Middle frontal gyrus (tissue), 1 donor: Measurements from ENCODE around the gene KLHL12.

ENCODE experiments used
- DNase-seq: peaks from one replicate; pipeline ENCODE4 v3.0.0-alpha.2; 2015; ENCODE audit warnings: low spot score; ENCODE audit errors: extremely low spot score

KLHL12 gene

DNA sequence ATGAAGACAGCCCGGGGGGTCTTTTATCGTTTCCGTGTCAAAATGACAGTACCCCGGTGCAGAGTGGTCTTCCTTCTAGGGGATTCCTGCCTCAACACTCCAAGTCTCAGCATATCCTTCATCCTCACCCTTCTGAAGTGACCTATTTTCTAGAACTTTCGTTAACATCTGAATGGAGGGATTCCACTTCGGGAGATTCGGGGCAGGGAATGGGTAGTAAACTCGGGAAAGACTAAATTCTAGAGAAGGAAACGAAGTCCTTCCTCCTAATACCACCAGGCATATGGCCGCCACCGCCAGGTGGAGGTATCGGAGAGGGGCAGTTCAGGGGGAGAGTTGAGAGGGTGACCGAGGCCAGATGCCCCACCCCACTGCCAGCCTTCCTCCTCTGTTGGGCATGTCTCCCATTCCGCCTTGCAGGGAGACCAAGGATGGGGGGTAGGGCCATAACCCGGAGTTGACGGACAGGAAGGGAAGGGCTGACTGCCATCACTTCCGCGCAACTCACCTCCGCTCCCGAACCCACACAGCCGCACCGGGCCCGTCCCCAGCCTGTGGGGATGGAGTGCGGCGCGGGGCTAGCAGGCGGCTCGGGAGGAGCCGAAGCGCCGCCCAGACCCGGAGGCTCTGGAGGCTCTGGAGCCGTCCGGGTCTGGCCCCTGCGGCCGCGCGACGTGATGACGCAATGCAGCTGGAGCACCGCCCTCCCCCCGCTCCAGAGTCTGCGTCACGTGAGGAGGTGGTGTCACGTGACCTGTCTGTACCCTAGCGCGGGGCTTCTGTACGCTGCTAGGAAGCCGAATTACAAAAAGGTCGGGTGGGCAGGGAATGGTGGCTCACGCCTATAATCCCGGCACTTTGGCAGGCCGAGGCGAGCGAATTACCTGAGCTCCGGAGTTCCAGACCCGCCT, at the start of gene KLHL12:
KLHL12 (minus strand) TSS at position 654 of the 911 bp plus-strand sequence. CDS start 2,072 bp downstream, outside the sequence.
- peak; percentile 87 for DNase-seq

DNA sequence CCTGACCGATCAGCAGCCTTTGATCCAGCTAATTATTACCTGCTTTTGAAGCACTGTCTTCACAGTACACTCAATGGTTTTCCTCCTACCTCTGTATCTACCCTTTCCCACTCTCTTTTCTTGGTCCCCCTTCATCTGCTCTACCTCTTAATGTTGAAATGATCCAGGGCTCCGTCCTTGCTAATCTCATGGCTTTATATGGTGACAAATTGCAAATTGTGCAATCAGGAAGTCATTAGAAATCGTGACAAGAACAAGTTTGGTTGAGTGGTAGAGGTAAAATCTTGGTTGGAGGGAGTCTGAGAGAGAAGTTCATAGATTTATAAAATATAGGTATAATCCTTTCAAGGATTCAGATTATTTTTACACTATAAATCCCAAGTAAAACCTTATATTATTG, 49.6 kb upstream of the KLHL12 start:
- no peak for DNase-seq

DNA sequence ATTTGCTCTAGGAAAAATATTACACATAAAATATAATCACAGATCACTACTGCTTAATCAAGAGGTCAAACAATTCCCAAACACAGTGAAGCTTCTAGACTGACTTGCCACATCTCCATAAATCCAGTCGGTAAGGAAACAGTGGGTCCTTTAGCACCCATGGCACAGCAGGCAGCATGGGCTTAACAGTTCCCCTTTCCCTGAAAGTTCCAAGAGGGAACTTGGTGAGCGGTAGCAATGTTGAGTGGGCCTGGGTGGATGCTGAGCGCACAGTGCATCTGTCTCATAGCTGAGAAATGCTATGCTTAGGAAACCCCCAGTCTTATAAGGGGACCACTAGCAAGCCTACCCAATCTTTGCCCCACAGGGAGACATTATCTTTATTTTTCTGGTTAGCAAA, 47.8 kb upstream of the KLHL12 start:
- no peak for DNase-seq

DNA sequence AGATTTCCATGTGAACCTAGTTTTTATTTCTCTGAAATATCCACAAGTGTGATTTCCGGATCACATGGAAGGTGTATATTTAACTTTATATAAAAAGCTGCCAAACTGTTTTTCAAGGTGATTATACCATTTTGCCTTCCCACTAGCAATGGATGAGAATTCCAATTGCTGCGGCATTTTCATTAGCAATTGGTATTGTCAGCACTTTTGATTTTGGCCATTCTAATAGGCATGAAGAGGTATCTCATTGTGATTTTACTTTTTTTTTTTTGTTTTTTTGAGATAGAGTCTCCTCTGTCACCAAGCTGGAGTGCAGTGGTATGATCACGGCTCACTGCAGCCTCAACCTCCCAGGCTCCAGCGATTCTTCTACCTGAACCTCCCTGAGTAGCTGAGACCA, 45.0 kb upstream of the KLHL12 start:
- DNase-seq = no peak

DNA sequence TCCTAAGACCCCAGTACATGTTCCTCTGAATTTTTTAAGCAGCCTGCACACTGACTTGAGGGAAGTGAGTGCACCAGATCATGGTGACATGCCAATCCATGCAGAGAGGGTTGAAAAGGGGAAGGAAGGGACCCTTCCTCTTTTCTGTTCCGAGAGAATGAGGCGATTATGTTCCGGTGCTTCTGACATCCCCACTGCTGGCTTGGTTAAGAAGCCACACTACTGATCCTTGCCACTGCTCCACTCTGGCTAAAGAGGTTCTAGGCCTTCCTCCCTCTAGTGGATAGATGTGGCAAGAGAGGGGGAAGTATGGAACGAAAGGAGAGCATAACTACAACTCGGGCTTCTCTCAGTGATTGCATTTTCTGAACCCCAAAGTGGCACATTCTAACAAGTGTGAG, 41.9 kb upstream of the KLHL12 start:
- DNase-seq = no peak

DNA sequence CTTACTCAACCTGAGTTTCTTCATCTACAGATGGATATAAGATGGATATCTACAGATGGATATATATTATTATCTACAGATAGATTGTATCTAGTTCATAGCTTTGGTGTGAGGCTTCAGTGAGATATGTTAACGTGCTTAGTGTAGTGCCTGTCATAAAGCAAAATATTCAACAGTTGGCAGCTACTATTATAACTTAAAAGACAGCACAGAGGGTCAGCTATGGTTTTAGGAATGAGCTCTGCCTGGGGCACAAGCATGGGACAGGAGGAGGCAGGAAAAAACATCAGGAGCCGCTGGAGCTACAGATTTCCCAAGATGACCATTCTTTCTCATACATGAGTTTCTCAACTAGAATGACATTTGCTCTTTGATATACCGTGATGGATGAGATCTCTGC, 41.3 kb upstream of the KLHL12 start:
- DNase-seq = no peak

DNA sequence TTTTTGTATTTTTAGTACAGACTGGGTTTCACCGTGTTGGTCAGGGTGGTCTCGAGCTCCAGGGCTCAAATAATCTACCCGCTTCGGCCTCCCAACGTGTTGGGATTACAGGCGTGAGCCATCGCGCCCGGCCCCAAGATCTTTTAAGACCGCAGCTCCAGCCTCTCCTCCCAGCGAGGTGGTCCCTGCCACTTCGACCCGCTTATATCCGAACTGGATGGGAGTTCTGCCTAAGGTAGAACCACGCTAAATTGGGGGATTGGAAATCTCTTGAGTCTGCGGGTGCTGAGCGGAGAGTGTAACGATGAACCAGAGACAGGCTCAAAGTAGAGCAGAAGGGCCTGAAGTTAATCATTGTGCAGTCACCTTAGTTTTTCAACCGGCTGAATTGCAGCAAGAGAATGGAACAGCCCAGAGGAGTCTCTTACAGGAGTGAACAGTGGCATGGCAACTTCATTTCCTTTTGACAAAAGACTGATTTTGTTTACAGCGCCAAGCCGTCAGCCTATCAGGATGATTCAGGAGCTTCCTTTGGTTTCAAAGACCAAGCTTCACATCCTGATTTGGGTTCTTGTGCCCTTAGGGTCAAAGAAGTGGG, 40.7 kb upstream of the KLHL12 start:
- no peak for DNase-seq

DNA sequence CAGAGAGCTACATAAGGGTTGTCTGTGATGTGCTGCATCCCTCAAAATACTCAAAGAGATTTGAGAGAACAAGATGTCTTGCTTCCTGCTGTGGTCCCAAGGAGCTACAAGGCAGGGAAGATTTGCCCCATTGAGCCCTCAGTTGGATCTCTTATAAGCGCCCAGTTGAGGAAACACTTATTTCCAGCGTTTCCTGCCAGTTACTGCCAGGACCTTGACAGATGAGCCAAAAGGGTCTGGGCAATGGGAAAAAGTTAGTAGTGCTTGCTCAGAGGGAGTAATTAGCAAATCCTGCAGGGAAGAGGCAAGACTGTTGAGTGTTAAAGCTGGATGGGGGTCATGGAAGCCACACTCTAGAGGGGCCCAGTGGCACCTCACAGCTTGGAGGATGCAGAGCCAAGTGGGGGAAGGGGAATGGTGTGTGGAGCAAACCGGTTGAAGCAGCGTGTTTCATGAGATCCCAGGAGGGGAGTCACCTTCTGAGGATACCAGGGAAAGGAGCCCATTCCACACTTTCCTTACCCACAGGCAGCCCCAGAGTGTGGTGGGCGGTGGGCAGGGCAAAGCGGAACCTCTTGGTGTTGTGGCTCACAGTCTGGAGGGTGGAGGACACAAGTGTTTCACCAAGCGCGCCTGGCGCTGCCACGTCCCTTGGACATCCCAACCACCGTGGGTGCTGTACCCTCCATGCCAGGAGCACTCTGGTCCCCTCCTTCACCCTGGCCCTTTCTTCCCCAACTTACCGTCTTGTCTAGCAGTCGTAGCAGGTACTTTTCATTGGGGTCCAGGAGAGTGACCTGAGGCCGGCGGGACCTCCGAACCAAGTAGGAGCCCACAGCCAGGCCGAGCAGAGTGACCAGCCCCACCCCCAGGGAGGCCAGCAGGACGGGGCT, 39.2 kb upstream of the KLHL12 start:
- DNase-seq = no peak

DNA sequence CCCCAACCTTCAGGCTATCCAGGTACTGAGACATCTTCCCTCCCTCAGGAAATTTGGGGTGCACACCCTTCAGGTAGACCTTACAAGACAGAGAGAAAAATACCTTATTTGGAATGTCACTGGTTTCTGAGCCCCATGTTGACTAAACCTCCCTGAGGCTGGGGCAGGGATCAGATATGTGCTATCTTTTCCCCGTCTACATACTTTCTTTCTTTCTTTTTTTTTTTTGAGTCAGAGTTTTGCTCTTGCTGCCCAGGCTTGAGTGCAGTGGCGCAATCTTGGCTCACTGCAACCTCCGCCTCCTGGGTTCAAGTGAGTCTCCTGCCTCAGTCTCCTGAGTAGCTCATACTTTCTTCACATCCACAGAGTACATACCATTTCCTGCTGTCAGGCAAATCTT, 38.4 kb upstream of the KLHL12 start:
- DNase-seq = no peak

DNA sequence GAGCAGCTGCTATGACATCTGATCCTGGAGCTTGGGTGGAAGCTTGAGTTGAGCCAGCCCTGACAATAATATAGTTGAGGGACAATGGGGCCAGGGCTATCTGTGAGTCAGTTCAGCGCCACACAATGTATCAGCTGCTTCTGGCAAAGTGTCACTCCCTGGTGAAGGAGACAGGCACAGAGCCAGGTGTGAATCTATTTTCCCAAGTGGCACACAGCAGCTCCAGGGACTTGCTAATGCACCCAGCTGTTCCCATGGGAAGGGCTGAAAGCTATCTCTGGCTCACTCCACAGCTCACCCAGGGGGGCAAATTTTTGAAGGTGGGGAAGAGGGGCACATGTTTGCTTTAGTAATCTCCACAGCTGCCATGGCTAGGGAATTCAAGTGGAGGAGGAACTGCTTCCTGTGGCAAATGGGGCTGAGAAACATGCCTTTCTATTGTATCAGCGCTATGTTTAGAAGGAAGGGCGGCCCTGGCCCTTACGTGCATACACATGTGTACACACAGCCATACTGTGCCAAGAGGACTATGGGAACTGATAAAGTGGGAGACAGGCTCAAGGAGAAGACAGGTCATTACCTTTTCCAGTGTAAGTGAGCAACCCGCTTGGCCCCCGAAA, 37.9 kb upstream of the KLHL12 start:
- DNase-seq = no peak

DNA sequence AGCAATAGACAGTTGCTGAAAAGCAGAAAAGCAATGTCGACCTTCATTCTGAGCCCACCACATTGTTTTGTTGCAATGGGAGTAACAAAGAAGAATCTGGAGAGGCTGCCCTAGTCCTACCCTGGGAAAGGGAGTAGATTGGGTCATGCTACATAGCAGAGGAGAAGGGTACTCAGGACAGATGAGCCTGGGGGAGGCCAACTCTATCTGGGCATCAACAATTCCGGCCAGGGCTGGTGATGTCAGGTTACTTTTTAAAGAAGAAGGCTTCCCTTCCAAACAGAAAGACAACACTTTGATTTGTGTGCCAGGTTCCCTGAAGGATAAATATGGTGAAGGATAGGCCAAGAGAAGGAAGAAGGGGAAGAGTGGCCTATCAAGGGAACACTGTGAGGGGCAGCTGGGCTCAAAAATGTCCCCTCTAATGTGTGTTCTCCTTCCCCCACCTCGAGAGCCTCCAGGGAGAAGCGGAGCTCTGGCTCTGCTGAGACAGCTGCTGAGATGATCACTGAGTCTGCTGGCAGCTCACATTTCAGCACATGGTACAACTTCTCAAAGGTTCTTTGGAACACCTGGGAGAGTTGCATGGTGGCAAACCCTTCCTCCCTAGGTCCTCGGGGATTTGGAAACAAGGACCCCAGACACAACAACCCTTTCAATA, 34.3 kb upstream of the KLHL12 start:
- DNase-seq = no peak

DNA sequence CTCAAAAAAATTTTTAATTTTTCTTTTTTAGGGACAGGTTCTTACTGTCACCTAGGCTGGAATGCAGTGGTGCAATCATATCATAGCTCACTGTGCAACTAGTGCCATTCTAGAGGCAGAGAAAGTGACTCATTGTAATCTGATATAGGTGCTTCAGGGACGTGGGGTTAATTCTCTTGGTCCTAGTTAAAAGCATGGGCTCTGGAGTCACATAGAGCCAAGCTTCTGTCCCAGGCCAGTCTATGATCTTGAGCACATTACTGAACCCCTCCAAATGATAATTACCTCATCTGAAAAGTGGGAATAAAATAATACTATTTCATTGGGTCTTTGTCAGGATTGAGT, 32.2 kb upstream of the KLHL12 start:
- no peak for DNase-seq

DNA sequence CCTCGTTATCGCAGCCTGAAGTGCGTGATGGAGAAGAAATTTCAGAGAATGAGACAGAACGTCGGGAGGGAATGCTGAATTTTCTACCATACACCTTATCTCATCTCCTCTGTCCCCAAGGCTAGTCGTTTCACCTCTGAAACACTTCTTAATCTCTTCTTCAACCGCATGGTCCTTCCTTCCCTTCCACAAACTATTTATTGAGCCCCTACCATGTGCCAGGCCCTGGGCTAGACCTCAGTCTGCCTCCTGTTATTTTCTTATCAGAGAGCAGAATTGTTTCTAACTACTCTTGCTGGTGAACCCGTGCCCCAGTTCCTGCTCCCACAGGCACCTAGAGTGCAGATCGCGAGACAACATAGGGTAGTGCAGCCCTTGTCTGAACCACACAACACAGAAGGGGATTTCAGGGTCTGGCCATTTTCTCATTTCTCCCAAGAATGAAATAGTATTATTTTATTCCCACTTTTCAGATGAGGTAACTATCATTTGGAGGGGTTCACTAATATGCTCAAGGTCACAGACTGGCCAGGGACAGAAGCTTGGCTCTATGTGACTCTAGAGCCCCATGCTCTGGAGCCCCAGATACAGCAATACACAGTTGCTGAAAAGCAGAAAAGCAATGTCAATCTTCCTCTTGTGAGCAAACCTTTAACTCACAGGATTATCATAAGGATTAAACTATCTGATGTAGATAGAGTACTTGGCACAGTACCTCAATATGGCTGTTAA, 31.7 kb upstream of the KLHL12 start:
- no peak for DNase-seq

DNA sequence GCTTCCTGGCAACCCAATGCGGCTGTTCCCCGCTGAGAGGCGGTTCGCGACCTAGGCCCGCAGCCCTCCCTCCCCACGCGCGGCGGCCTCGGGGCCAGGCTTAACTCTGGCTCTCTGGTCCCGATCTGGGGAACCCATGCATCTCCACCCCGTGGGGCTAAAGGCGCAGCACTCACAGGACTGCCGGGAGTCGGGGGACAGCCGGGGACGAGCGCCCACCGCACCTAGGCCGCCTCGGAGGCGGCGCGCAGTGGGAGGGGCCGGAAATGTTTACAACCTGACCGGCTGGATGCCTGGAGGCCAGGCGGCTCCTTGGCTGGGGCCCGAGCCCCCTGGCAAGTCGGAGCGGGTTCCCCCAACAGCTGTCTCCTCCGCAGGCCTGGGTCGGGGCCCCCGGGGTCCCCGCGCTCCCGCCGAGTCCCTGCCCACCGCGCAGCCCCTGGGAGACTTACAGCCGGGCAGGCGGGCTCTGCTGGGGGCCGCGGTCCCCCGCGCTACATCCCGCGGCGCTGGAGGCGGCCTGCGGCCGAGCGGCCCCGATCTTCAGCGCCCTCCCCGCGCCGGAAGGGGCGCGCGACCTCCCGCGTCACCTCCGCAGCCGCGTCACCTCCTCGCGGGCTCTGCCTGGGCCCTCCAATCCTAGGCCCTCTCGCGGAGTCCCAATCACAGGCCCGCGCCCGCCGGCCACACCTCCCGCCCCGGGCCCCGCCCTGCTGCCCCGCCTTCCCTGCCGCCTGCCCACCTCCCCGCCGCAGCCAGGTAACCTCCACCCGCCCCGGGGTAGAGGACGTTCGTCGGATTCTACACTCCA, 30.9 kb upstream of the KLHL12 start, which contains the start of gene ADIPOR1:
ADIPOR1 (minus strand) TSS at position 580 of the 811 bp plus-strand sequence. CDS start 7,242 bp downstream, outside the sequence.
- DNase-seq = peak; percentile 88

DNA sequence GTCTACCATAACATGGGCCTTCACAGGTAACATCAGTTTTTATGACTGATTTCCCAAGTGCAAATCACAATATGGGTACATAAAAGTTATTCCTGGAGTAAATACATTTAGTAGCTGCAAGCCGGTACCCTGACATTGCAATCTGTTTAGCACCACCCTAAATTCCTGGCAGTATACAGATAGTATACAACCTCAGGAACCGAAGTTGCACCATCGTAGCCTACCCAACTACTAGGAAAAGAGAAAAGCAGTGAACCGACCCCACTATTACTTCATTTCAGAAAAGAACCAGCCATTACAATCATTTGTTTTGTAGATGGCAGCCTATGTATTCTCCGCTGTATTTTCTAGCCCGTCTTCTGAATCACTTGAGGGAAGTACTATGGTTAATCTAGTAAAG, 29.9 kb upstream of the KLHL12 start:
- DNase-seq = no peak

DNA sequence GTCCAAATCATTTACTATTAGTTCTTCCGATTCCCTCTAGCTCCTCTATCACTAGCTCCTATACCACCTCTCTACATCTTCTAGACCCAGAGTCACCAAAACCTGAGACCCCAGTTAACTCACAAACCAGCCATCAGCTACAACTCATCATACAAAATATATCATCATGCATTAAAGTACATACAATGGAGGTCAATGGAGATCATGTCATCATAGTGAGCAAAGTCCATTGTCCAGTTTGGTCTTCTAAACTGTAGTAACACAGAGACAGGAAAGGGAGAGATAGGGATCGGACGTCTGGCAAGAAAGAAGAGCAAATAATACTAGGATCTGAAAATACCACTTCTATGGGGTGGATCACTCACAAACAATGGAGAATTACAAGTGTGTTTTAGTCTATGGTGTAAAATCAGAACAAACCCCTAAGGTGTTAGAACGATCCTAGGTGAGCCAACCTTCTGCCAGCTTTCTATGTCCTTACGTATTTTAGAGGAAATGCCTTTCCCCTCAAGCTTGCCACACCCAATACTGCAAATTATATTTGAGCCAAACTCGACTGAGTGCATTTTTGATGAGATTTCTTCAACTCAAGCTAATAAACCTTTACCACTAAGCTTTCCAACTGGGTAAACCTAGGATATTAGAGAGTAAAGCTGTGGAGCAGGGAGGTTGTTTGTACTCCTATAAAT, 27.2 kb upstream of the KLHL12 start:
- no peak for DNase-seq

DNA sequence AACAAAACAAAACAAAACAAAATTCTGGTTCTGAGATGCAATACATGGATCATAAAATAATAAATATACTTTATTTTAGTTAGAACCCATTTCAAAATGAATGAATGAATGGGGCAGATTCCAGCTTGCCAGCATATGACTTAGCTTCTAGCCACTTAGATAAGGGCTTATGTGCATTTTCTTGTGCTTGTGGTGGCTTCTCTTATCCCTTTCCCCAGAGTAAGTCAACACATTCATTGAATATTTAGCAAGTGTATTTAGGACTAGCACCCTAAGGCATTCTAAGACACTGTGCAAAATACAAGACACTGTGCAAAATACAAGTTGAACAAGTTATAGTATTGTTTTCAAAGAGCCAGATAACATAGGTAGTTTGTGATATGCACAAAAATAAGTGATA, 26.4 kb upstream of the KLHL12 start:
- no peak for DNase-seq

DNA sequence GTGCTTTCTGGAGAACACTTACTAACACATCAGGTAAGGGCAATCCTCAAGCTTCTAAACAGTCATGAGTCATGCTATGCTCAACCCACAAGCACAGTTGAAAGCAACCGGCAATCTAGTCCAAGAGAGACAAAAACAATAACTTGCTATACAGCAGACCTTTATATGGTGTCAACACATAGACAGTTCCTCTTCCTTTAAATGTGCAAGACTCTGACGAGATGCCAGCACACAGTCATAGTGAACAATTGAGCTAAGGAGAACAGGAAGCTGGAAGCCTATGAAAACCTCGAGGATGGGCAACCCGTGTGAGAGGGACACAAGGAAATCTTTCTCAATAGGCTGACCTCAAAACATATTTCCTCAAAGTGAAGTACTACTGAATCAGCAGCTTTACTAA, 25.8 kb upstream of the KLHL12 start:
- no peak for DNase-seq

DNA sequence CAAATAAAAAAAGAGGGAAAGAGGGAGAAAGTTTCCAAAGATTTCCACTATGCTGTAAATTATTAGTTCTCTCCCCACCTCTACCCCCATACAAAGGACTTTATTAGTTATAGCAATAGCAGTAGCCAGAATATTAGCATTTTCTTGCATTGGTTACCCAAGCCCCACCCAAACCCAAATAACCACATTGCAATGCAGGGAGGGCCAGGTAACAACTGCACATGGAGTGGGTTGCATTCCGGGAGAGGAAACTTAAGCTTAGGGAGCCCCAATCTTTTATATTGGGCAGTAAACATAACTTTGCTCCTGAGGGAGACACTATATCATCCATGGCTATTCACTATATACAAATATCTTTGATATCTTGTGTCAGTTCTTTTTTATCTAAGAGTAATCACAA, 25.1 kb upstream of the KLHL12 start:
- no peak for DNase-seq
